HG03565 (cell line): Measurements from ENCODE around the gene MTMR4.
"Not testable (repeated sequence)": the region's sequence is repeated elsewhere in the genome, so short reads cannot be mapped to it uniquely, and the experiment has no call there.

Source experiments
- ATAC-seq: cut with Tn5 transposase; IDR thresholded peaks from one replicate; pipeline ENCODE4 v1.9.1; 2021; ENCODE audit warnings: mild to moderate bottlenecking, moderate library complexity; ENCODE audit not compliant: unreplicated experiment

MTMR4 gene

GRCh38 chr17:58493506-58493905, 20.9 kb downstream of the MTMR4 start:
- no peak for ATAC-seq

GRCh38 chr17:58492238-58493121, 22.0 kb downstream of the MTMR4 start:
- ATAC-seq = no peak

- ATAC-seq = no peak
These were observed 22.9 kb downstream of the MTMR4 start for GRCh38 chr17:58491510-58492045.

- no peak for ATAC-seq
These were observed 26.0 kb downstream of the MTMR4 start for GRCh38 chr17:58488428-58488890.

GRCh38 chr17:58487589-58488427, 26.6 kb downstream of the MTMR4 start, which contains the start of gene HSF5:
TSS of gene HSF5 (minus strand) at chr17:58488408. CDS start at chr17:58488274, 134 bp downstream.
- no peak for ATAC-seq

GRCh38 chr17:58484600-58484999, 29.8 kb downstream of the MTMR4 start:
- ATAC-seq = no peak

GRCh38 chr17:58481798-58482197, 32.6 kb downstream of the MTMR4 start:
- ATAC-seq = not testable (repeated sequence)

GRCh38 chr17:58480090-58480489, 34.3 kb downstream of the MTMR4 start:
- no peak for ATAC-seq

GRCh38 chr17:58476812-58477211, 37.6 kb downstream of the MTMR4 start:
- no peak for ATAC-seq

- no peak for ATAC-seq
These were observed 38.5 kb downstream of the MTMR4 start for GRCh38 chr17:58475985-58476384.

- ATAC-seq = no peak
These were observed 44.1 kb downstream of the MTMR4 start for GRCh38 chr17:58470356-58470755.

GRCh38 chr17:58468944-58469343, 45.5 kb downstream of the MTMR4 start:
- ATAC-seq = no peak

GRCh38 chr17:58455491-58455890, 58.9 kb downstream of the MTMR4 start:
- ATAC-seq = no peak

GRCh38 chr17:58452738-58453137, 61.7 kb downstream of the MTMR4 start:
- ATAC-seq = no peak

- no peak for ATAC-seq
These were observed 67.1 kb downstream of the MTMR4 start for GRCh38 chr17:58447039-58447975.

- ATAC-seq = no peak
These were observed 68.4 kb downstream of the MTMR4 start for GRCh38 chr17:58446086-58446485.
